Stimulated activated naive CD8-positive, alpha-beta T cell treated with anti-CD3 and anti-CD28 coated beads, Interleukin-15, Interleukin-2, amounts not matched to agents 100 U/mL and 50 U/mL, for 24 hours (primary cell): Measurements from ENCODE around the gene FIGNL1.

ENCODE experiments used
- ATAC-seq: fragments of 150-1000 bp; cut with Tn5 transposase; one replicate; pipeline ENCODE4 v1.10.0; 2021
- DNase-seq: peaks from one replicate; pipeline ENCODE4 v3.0.0; 2021

The FIGNL1 gene

GRCh38 chr7:50426280-50427045 is 23.7 kb downstream of the FIGNL1 start:
- DNase-seq (no peak), ATAC-seq (no peak)

GRCh38 chr7:50425318-50425717 is 24.8 kb downstream of the FIGNL1 start:
- no peak for DNase-seq
- no peak for ATAC-seq

- ATAC-seq: no peak
- DNase-seq: no peak
These were observed 26.3 kb downstream of the FIGNL1 start for GRCh38 chr7:50423860-50424259.

GRCh38 chr7:50422858-50423257 is 27.3 kb downstream of the FIGNL1 start:
- ATAC-seq: no peak
- DNase-seq: no peak

- DNase-seq: no peak
- ATAC-seq: no peak
These were observed 29.1 kb downstream of the FIGNL1 start for GRCh38 chr7:50421043-50421442.

- no peak for ATAC-seq
- DNase-seq: no peak
These were observed 31.4 kb downstream of the FIGNL1 start for GRCh38 chr7:50418526-50419290.

GRCh38 chr7:50418086-50418515 is 32.0 kb downstream of the FIGNL1 start:
- ATAC-seq (peak; percentile 97), DNase-seq (peak; percentile 79)

- ATAC-seq: no peak
- DNase-seq: no peak
These were observed 33.5 kb downstream of the FIGNL1 start for GRCh38 chr7:50416527-50417182.

- no peak for ATAC-seq
- DNase-seq: no peak
These were observed 34.2 kb downstream of the FIGNL1 start for GRCh38 chr7:50415844-50416364.

GRCh38 chr7:50413561-50413960 is 36.6 kb downstream of the FIGNL1 start:
- ATAC-seq (no peak), DNase-seq (no peak)

- no peak for DNase-seq
These were observed 37.2 kb downstream of the FIGNL1 start for GRCh38 chr7:50412973-50413372.

GRCh38 chr7:50411332-50411731 is 38.8 kb downstream of the FIGNL1 start:
- peak; percentile 12 for ATAC-seq
- no peak for DNase-seq

More at GRCh38 chr7:50412973-50413372, 37.2 kb downstream of the FIGNL1 start:
- ATAC-seq: no peak

- DNase-seq (peak; percentile 57), ATAC-seq (peak; percentile 70)
These were observed 40.0 kb downstream of the FIGNL1 start for GRCh38 chr7:50409856-50410745.

- ATAC-seq (no peak), DNase-seq (no peak)
These were observed 43.2 kb downstream of the FIGNL1 start for GRCh38 chr7:50406935-50407334.

GRCh38 chr7:50405221-50405620 is 44.9 kb downstream of the FIGNL1 start:
- DNase-seq (no peak), ATAC-seq (no peak)

GRCh38 chr7:50404392-50404791 is 45.8 kb downstream of the FIGNL1 start:
- no peak for DNase-seq
- ATAC-seq: no peak

- ATAC-seq (no peak), DNase-seq (no peak)
These were observed 50.0 kb downstream of the FIGNL1 start for GRCh38 chr7:50400114-50400513.

- DNase-seq (no peak), ATAC-seq (no peak)
These were observed 50.5 kb downstream of the FIGNL1 start for GRCh38 chr7:50399635-50400034.

GRCh38 chr7:50399206-50399605 is 50.9 kb downstream of the FIGNL1 start:
- DNase-seq: no peak
- no peak for ATAC-seq

- DNase-seq (peak; percentile 50), ATAC-seq (peak; percentile 37)
These were observed 52.2 kb downstream of the FIGNL1 start for GRCh38 chr7:50397971-50398324.

- ATAC-seq: peak; percentile 11
- DNase-seq: no peak
These were observed 52.7 kb downstream of the FIGNL1 start for GRCh38 chr7:50397320-50397970.
